ENCODE data around the gene DNAH7. TPM values are rescaled to one million over a fixed set of nuclear protein-coding genes. Genes with fewer than 3 reads are reported as not detected.
"Not testable (repeated sequence)": the region's sequence is repeated elsewhere in the genome, so short reads cannot be mapped to it uniquely, and the experiment has no call there.

Gene DNAH7
- total RNA-seq, 1 donor from 2014 or later: not detected

DNA sequence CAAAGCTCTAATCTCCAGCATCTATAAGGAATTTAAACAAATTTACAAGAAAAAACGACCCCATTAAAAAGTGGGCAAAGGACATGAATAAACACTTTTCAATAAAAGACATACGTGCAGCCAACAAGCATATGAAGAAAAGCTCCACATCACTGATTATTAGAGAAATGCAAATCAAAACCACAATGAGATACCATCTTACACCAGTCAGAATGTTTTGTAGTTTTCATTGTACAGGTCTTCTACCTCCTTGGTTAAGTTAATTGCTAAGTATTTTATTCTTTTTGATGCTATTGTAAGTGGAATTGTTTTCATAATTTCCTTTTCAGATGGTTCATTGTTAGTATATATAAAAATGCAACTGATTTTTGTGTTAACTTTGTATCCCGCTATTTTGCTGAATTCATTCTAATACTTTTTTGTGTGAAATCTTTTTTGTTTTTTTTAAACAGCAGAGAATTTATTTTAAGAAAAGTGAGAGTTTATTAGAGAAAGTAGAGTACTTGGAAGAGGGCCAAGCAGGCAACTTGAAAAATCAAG lies 370.9 kb downstream of the DNAH7 start:
- Mint-ChIP-seq H3K27ac (no peak overlapping the region), H3K27me3 (ENCODE audit: low read depth) (no peaks in the 10 kb centered on the region), H3K36me3 (ENCODE audit: low read depth) (peaks cover 57% of the 10 kb centered on the region), H3K4me1 (ENCODE audit: low read depth) (peaks cover 12% of the 10 kb centered on the region), H3K4me3 (ENCODE audit: low read depth) (no peak overlapping the region), H3K9me3 (peaks cover 31% of the 10 kb centered on the region)
- no peak for DNase-seq (ENCODE audit: low spot score)
- intact Hi-C loops (cut with micrococcal nuclease): no loop called here

DNA sequence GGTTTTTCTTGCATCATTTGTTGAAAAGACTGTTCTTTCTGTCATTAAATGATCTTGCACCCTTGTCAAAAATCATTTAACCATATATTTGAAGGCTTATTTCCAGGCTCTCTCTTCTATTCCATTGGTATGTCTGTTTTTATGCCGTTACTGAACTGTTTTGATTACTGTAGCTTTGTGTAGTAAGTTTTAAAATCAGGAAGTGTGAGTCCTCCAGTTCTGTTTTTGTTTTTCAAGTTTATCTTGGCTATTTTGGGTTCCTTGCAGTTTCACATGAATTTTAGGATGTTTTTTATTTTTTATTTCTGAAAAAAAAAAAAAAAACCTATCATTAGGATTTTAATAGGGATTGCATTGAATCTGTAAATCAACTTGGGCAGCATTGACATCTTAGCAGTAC lies 372.6 kb downstream of the DNAH7 start:
- Mint-ChIP-seq H3K4me1 (ENCODE audit: low read depth) (peaks cover 24% of the 10 kb centered on the region), H3K4me3 (ENCODE audit: low read depth) (no peak overlapping the region)

DNA sequence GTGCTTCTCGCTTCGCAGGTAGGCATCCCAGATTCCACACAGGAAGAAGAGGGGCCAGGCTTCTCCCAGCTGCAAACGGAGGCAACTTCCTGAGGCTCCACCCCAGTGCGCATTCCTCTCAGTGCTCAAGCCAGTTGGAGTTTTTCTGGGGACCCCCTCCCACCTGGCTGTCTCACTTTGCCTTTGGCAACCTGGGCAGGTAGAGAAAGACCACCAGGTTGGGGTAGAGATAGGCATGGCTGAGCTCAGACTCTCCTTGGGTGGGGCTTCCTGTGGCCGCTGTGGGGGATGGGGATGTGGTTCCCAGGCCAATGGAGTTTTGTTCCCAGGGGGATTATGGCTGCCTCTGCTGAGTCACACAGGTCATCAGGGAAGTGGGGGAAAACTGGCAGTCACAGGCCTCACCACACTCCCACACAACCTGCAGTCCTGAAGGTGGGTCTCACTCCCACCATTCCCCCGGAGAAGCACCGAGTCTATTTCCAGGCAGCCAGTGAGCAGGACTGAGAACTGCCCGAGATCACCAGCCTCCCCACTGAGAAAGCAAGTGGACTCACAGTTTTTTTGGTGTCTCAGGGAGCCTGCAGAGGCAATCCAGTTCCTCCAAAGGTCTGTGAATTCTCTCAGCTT lies 373.5 kb downstream of the DNAH7 start:
- Mint-ChIP-seq H3K4me3 (ENCODE audit: low read depth) (no peak overlapping the region), H3K9me3 (peaks cover 41% of the 10 kb centered on the region), H3K27ac (no peak overlapping the region), H3K27me3 (ENCODE audit: low read depth) (no peaks in the 10 kb centered on the region), H3K4me1 (ENCODE audit: low read depth) (peaks cover 24% of the 10 kb centered on the region), H3K36me3 (ENCODE audit: low read depth) (peaks cover 62% of the 10 kb centered on the region)
- DNase-seq (ENCODE audit: low spot score): no peak
- intact Hi-C loops (cut with micrococcal nuclease): no loop called here

More for the DNA sequence above, 372.6 kb downstream of the DNAH7 start:
- Mint-ChIP-seq H3K9me3 (peaks cover 41% of the 10 kb centered on the region), H3K27me3 (ENCODE audit: low read depth) (no peaks in the 10 kb centered on the region), H3K36me3 (ENCODE audit: low read depth) (peaks cover 61% of the 10 kb centered on the region), H3K27ac (no peak overlapping the region)
- no peak for DNase-seq (ENCODE audit: low spot score)
- intact Hi-C loops (cut with micrococcal nuclease): no loop called here

DNA sequence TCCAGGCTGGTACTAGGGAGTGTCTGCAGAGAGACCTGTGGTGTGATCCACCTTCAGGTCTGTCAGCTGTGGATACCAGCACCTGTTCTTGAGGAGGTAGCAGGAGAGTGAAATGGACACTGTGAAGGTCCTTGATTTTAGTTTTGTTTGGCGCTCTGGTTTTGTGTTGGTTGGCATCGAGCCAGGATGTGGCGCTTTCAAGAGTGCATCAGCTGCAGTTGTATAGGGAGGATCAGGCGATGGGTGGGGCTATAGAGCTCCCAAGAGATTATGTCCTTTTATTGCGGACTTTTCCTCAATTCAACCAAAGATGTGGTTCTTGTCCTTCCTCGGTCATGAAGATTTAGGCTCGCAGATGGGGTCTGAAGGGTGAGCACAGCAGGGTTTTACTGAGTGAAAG lies 374.1 kb downstream of the DNAH7 start:
- Mint-ChIP-seq H3K36me3 (ENCODE audit: low read depth) (peaks cover 59% of the 10 kb centered on the region), H3K27ac (no peak overlapping the region), H3K9me3 (peaks cover 36% of the 10 kb centered on the region), H3K4me1 (ENCODE audit: low read depth) (peaks cover 24% of the 10 kb centered on the region), H3K4me3 (ENCODE audit: low read depth) (no peak overlapping the region), H3K27me3 (ENCODE audit: low read depth) (no peaks in the 10 kb centered on the region)
- intact Hi-C loops (cut with micrococcal nuclease): no loop called here
- no peak for DNase-seq (ENCODE audit: low spot score)

DNA sequence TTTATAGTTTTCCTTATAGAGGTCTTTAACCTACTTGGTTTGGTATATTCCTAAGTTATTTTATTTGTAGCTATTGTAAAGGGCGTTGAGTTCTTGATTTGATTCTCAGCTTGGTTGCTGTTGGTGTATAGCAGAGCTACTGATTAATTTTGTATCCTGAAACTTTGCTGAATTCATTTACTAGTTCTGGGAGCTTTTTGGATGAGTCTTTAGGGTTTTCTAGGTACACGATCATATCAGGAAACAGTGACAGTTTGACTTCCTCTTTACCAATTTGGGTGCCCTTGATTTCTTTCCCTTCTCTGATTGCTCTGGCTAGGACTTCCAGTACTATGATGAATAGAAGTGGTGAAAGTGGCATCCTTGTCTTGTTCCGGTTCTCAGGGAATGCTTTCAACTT lies 376.1 kb downstream of the DNAH7 start:
- H3K27ac Mint-ChIP-seq; H3K4me3 Mint-ChIP-seq (ENCODE audit: low read depth); H3K27me3 Mint-ChIP-seq (ENCODE audit: low read depth); DNase-seq (ENCODE audit: low spot score); intact Hi-C loops (cut with micrococcal nuclease): not testable (repeated sequence)
- H3K36me3 Mint-ChIP-seq (ENCODE audit: low read depth): peaks cover 48% of the 10 kb centered on the region
- peaks cover 19% of the 10 kb centered on the region for H3K4me1 Mint-ChIP-seq (ENCODE audit: low read depth)
- H3K9me3 Mint-ChIP-seq: peaks cover 31% of the 10 kb centered on the region

Other genes starting within 250 kb of the DNAH7 start
- 176 and 178 TPM in 2 replicates for gene STK17B, start 102.7 kb upstream of the DNAH7 start, total RNA-seq